GM13977 (cell line): Measurements from ENCODE around the gene EIF1.

Source experiments
- DNase-seq: peaks from one replicate; pipeline ENCODE4 v3.0.0; 2012; ENCODE audit warnings: low spot score
- CTCF ChIP-seq: IDR thresholded peaks from 2 replicates; pipeline ENCODE4 v1.5.1; 2012; ENCODE audit warnings: mild to moderate bottlenecking, control low read depth; ENCODE audit not compliant: insufficient read depth; ENCODE audit errors: extremely low read depth, missing control alignments
- in situ Hi-C: fragments of 300-500 bp; cut with MboI; formaldehyde crosslinking; loops from one replicate; pipeline ENCODE4 v1.12.0; 2022; ENCODE audit warnings: low sequenced_read_pairs, low pct_unique_long_range_greater_than_20kb, mixed read lengths, inconsistent platforms; ENCODE audit not compliant: unreplicated experiment

Gene EIF1

DNA sequence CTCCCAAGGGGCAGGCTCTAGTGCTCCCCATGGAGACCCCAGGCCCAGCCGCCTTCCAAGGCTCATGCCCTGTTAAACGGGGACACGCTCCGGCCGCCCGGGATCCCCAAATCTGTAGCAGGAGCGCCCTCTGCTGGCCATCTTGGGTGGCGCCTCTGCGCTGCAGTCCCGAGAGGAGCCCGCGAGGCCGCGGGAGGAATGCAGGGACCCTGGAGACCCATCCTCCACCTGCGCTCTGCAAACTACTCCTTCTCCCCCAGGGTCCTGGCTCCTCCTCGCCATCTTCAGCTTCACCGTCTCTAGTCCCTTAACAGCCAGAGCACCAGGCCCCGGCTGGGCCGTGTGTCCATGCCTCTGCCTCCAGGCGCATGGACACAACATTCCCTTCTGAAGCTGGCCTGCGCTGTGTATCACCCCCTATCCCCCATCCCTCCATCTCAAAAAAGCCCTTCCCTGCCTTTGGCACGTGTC is 40.7 kb upstream of the EIF1 start:
- peak; percentile 96 for TF ChIP-seq CTCF
- in situ Hi-C loops: no loop called here
- DNase-seq: peak; percentile 92

DNA sequence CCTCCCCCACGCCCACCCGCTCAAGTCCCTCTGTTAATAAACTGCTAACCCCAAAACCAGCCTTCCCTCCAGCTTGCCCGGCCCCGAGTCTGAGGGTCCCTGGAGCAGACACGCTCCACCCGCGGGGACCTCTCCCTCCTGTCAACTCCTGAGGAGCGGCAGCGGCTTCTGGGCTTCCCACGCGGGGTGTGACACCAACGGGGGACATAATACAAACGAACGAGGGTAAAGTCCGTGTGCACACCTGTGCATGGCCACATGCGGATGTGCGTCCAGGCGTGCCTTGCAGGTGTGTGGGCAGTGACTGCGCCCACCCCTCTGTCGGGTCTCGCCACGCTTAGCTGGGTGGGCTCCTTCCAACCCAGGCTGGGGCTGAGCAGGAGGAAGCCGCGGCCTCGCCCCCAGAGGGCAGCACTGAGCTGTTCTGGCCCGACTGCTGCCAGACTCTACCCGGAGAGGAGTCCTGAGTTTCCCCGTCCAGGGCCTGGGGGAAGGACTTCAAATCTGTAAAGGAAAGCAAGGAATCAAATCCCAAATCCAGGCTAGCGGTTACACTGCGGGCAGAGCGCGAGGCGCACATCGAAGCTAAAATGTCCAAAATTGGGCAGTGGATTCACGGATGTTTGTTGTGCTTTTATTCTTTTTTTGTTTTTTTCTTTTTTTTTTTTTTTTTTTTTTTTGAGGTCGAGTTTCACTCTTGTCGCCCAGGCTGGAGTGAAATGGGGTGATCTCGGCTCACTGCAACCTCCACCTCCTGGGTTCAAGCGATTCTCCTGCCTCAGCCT is 40.1 kb upstream of the EIF1 start:
- DNase-seq: peak; percentile 88
- in situ Hi-C loops: no loop called here
- peak; percentile 89 for TF ChIP-seq CTCF

- in situ Hi-C loops: loop anchor here (25.0 kb wide), 1 partner anchor 738 kb away; no protein-coding TSS in a partner anchor
- TF ChIP-seq CTCF: no peak
- DNase-seq: no peak
Measured at GRCh38 chr17:41649923-41650519, 38.7 kb upstream of the EIF1 start.

DNA sequence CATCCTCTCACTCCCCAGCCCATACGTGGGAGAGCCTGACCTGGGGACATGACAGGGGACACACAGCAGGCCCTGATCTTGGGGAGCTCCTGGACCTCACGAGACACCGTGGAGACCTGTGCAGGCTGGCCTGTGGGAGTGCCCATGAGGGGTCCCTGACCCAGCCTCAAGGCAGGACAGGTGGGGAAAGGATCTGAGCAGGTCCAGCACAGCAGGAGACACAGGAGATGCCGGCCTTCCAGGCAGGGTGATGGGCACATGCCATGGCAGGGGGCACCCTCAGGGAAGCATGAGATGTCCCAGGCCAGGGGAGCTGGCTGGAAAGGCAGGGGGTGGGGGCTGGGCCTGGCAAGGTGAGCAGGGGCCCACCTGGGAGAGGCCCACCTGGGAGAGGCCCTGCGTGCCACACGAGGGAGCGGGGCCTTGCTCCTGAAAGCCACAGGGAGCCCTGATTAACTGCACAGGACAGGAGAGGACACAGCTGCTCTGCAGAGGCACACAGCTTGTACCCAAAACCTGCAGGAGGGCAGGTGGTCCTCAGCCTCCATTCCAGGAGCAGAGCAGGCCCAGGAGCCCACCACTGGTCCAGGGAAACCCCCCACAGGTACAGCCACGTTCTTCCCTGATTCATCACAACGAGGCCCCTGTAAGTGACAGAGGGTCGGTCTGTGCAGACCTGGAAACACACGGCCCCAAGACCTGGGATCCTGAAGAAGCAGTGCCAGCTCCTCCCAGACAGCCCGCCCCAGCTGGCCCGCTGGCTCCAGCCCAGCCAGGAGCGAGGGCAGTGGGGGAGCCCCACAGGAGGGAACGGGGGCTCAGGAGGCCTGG is 37.7 kb upstream of the EIF1 start:
- in situ Hi-C loops: loop anchor here (25.0 kb wide), 1 partner anchor 739 kb away; no protein-coding TSS in a partner anchor
- TF ChIP-seq CTCF: no peak
- no peak for DNase-seq

DNA sequence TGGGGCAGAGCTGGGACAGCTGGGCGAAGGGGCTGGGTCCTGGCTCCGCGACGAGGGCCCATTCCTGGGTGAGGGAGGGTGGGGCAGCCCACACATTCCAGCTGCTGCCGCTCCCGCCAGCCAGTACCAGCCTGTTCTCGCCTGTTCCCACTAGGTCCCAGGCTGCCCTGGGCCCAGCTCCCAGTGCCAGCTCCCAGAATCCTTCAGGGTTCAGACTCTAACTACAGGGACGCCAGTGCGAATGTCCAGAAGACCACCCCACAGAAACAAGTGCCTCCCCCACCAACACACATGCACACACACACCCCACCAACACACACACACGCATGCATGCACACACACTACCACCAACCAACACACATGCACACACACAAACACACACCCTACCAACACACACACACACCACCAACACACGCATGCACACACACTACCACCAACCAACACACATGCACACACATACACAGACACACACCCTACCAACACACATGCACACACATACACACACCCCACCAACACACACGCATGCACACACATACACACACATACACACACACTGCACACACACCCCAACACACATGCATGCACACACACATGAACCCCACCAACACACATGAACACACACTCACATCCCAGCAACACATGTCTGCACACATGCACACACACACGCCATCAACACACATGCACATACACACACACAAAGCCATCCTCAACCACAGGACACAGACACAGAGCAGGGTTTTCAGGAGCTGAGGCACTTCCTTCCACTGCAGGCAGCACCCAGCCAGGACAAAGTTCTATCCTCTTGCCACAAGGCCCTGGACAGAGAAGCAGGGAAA is 36.8 kb upstream of the EIF1 start:
- DNase-seq: no peak
- TF ChIP-seq CTCF: no peak
- in situ Hi-C loops: loop anchor here (25.0 kb wide), 1 partner anchor 740 kb away; no protein-coding TSS in a partner anchor

- DNase-seq: no peak
- no peak for TF ChIP-seq CTCF
- in situ Hi-C loops: loop anchor here (25.0 kb wide), 1 partner anchor 740 kb away; no protein-coding TSS in a partner anchor
Measured at GRCh38 chr17:41652461-41652970, 36.2 kb upstream of the EIF1 start.
